Muscle of back (tissue), 11 donors: ENCODE measurements around the gene NRG3. TPM values are rescaled to one million over a fixed set of nuclear protein-coding genes. Genes with fewer than 3 reads are reported as not detected.
"Not testable (repeated sequence)": the region's sequence is repeated elsewhere in the genome, so short reads cannot be mapped to it uniquely, and the experiment has no call there.

Experiments used
- DNase-seq, 3 donors: peaks; one replicate each; pipeline versions ENCODE4 v3.0.0 to v3.0.0-alpha.2; 2013
- polyA plus RNA-seq, 10 donors: library from polyadenylated mRNA; unstranded; fragments of 120-200 nt; gene quantifications; one replicate each; pipeline ENCODE4 v1.2.1, GENCODE V29; 2013; ENCODE audit not compliant: insufficient read length in 10 of 10

The NRG3 gene
- polyA plus RNA-seq, 10 donors: 0.12 to 0.64 (median 0.21) TPM

DNA sequence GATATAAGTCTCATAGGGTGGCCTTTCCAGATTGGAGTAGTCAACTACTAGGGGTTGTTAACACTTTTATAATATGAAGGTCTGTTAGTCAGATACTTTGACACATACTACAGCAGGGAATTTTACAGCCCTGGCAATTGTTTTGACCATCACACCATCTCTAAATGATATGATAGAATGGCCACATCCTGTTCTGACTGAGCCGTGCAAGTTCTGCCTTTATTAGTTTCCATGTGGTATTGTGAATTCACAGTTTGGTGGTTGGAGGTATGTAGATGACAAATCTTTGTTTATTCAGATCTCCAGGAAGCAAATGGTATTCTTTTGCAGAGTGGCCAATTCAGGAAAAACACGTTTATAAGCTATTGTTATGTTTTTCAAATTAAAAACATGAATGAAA is 83.0 kb downstream of the NRG3 start:
- DNase-seq: no peak

DNA sequence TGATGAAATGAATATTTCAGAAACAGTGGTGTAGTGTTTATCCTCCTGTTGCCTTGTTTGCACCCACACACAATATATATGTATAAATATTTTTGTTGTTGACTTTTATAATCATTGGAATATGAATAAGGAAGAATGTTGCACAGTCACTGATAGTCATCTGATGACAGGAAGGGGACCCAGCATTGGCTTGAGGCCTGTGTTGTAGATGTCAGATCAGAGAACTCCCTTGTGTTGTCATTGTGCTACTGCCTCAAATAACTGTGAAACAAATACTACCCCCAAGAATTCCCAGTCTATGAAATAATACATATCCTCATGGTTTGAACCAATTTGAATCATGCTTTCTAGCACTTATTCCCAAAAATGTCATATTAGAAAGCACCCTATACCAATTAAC is 84.0 kb downstream of the NRG3 start:
- no peak for DNase-seq

DNA sequence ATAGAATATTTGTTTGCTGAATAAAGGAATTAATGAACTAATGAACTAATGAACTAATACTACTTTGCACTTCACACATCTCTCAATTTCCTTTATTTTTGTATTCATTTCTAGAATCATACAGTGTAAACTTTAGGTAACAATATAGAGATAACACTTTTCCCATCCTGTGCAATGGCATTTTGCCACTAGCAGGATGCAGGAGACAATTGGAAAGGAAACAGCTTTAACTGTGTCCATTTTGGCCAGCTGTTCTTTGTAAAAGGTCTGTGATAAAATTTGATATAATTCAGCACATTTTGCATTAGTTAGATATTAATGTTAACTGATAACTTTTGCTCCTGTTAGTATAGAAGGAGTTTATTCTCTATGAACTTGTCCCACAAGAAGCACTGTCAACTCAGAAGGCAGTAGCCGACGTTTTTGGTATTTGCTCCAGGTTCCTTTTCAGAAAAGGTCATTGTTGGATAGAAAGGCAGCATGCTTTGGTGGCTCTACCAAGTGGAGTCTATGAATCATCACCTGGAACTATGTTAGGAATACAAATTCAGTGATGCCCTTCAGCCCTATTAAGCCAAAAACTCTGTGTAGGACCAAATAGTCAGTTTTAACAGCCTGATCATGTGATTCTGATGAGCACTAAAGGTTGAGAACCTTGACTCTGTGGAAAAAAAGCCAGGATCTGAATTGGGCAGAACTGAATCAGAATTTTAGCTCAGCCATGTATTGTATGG is 86.6 kb downstream of the NRG3 start:
- DNase-seq: no peak

DNA sequence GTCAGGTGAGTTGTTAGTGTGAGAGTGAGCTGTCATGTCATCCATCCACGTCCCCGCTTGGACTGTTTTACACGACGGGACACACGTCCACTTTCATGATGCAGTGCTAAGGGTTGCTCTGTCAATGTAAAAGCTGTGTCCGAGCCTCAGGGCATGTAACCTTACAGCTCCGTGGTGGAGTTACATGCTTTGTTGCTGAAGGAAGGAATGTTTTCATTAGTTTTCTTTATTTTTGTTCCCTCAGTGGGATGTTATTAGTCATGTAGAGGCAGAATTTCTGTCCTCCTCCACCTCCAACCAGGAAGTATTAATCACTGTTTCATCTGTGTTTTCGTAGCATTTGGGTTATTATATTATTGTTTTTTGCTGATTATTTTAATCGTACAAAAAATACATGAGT is 88.6 kb downstream of the NRG3 start:
- no peak for DNase-seq

DNA sequence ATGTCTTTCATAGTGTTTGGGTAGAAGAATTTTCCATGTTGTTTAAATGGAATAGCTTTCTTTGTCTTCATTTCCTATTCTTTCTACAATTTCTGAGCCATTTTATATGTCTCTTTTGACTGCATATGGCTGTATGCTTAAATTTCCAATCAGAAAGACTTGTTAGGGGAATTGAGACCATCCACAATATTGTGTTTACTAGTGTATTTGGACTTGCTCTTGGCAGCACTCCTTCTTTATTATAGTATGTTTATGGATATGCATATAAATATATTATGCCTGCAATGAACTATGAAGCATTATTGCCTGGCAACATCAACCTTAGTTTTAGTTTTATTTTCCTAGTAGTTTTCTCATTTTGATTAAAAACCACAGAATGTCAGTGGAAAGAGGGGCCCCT is 92.7 kb downstream of the NRG3 start:
- peak in 1 of 3 donors; percentile 47 for DNase-seq

DNA sequence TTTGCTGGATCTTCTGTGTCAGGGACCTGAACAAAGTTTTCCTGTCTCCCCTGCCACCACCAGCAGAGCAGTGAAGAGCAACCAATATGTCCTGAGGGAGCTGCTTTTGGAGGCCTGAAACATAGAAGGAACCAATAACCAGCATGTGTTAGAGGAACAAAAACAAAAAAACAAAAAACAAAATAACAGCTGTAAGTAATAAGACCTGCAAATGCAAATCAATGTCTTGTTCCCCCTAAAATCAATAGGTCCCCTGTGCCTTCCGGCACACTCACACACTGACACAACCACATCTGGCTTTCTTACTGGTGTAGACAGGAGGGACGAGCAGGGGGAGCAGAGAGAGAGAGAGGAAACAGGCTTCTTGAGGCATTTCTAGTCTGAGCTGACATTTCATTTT is 94.1 kb downstream of the NRG3 start:
- peak in 1 of 3 donors; percentile 64 for DNase-seq

DNA sequence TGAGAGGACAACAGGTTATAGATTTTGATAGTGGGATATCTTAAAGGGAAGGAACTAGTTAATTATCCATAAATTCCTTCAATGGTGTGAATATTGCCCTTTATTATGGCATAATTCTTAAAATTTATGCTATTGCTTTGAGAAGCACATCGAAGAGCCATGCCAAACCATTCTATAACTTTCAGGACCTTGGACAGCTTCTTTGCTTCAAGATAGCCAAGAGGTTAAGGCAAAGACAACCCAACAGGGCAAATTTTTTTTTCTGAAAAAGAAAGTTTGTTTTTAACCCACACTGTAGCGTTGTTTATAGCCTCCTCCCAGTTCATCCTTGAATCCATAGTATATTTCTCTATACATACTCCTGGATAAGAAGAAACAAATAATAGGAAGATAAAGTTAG is 103.2 kb downstream of the NRG3 start:
- DNase-seq: peak; percentile 15 to 55 (median 26)

DNA sequence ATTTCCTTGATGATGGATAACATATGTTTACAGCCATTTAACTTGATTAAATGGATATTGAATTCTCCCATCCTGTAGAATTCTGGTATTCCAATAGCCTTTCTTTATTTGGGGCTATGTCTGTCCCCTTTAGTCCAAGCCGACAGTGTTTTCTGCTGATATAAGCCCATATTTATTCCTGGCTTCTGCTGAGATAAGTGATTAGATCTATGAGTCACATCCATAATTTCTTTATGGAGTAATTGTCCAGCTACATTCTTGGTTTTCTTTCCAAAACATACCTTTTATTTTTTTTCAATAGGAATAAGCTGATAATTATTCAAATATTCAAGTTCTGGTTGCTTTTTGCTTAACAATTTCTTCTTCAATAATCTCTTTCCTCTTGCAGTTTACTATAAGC is 106.7 kb downstream of the NRG3 start:
- DNase-seq: no peak

DNA sequence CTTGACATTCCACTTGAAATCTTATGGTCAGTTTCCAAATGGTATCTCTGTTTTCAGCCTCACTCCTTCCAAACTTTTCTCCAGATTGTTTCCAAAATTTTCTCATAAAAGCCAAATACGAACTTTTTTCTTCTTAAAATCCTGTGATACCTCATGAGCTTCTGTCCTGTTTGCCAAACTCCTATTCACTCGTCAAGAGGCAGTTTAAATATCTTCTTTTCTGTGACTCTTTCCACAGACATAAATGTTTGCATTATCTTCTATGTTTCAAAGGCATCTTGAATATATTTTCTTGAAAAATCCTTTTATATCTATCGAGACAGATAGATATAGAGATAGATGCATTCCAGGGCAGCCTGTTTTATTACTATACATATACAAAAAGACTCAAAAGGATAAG is 109.4 kb downstream of the NRG3 start:
- DNase-seq: no peak

DNA sequence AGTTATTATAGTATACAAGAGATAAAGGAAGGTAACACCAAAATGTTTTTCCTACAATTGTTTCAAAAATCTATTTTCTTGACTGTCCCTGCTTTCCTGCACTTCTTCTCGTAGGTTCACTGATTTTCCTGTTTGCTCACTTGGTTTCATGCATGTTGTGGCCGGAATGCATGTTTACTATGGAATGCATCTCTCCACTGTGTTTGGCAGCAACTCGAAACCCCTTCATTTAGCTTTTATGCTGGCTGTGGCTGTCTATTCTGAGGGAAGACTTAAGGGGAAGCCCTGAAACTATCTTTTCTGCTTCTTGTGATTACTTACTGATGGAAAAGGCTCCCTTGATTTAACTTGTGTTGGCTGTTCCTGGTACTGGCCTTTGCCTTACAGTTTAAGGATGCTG is 120.3 kb downstream of the NRG3 start:
- DNase-seq: no peak

DNA sequence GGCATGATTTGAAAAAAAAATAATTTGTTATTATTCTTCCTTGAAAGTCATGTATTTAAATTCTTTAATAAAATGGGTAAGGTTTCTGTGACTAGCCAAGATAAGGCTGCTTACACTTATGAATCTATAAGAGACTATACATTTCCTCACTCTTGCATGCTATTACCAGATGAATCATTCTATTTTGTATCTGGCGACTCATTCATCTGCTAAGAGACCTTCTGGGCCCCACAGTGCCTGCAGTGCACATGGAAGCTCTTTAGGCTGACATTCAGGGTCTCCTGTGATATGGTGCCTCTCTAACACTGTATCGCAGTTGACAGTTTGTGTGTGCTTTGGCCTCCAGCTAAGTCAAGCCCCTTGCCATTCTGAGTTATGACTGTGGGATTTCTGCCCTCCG is 121.9 kb downstream of the NRG3 start:
- DNase-seq: no peak

DNA sequence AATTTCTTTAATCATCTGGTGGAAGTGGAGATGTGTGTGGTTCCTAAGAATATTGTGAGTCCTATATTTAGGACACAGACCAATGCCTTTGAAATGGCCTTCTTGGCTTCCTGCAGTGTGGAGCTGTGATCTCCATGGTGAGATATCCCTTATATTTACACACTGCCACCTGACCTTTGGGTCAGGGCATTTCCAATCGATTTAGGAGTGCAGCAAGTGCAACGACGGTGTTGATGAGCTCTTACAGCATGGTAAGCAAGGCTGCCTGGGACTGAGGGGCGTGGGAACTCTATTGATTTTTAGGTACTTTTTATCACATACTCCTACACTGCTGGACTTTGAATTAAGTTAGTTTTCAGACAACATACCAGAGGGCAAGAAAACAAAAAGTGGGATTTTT is 146.0 kb downstream of the NRG3 start:
- DNase-seq: no peak

DNA sequence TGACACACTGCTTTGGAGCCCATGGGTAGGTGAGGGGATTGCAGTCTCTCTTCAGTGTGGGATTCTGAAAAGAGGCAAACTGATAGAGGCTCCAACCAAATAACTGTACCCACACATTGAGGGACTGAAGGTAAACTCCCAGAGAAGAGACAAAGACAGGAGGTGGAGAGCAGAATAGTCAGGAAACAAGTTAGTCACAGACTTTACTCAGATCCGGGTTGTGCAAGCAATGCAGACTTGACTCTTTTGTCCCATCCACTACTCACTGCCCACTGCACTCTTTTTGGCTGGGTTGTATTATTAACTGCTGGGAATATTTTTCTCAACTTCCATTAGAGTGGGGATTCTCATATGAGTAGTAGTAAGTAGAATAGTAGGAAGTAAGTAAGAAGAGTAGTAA is 152.7 kb downstream of the NRG3 start:
- no peak for DNase-seq

DNA sequence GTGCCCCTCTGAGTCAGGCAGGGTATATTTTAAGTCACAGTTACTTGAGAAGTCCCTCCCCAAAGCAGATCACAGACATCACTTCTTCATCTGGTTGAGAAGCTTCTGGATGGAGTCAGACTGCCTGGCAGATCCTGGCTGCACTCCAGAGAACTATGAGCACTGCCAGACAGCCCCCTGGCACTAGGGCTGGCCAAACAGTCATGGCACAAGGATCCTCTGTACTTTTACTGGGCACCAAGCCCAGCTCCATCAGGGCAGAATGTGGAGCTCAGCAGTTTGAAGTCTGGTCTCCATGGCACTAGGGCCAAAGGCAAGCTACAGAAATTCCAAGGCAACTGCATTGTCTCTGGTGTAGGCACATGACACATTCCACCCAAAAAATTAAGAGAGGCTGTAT is 162.1 kb downstream of the NRG3 start:
- no peak for DNase-seq

DNA sequence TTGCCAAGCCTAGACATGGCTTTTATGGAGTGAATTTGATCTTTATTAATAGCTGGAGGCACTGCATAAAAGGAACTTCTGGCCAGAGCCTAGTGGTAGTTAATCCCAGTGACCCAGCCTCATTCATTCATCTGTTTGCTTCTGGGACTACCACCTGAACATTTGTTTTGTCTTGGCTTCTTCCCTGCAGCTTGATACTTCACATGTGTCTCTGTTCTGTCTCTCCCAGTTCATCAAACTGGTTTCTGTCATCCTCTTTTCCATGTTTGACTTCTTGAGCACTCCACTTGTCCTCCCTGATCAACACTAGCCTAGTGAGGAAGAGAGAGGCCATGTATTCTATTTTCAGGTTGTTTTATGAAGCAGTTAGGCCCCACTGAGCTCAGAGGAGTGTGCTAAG is 163.6 kb downstream of the NRG3 start:
- DNase-seq: no peak

DNA sequence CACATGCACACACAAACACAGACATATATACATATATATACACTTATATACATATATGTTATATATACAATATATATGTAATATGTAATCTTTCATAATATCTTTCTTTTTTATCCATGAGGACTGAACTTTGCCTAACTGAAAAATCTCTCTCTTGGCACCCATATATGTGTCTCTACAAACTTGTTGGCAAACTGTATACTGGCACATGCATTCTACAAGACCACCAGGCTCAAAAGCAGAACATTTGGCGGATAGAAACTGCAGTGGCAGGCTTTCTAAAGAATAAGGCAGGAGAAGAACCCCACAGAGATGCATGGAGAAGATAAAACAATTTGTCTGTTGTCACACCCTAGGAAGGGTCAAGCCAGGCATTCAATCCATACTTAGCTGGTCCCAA is 165.3 kb downstream of the NRG3 start:
- DNase-seq: no peak

DNA sequence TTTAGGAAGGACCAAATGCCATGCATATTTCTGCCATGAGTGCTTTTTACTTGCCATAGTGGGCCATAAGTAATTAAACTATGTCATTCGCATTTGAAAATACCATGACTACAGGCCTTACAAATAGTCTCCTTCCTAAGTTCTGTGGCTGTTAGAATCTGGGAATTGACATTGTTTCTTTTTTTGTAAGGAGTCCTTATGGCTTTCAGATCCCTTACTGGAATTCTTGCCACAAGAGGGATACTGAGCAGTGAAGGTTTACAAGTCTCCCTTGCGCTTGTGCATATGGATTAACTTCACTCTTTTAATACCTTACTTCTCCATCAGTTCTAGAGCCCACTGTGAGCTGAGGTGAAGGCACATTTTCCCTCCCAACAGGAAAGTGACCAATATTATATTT is 166.0 kb downstream of the NRG3 start:
- no peak for DNase-seq

DNA sequence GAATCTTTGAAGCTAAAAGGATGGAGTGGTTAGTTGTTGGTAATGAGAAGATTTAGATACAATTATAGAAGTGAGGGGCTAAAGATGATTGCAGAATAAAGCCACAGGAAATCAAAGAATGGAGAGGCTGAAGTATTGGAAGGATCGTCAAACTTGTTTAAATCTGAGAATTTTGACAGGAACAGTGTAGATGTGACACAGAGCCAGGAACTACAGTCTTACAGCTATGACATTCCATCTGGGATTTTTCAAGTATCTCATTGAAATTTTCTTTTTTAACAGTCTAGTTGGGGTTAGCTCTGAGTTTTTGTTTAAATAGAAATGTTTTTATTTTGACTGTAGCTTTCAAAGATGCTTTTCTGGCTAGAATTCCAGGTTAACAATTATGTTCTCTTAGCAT is 181.4 kb downstream of the NRG3 start:
- DNase-seq: no peak

DNA sequence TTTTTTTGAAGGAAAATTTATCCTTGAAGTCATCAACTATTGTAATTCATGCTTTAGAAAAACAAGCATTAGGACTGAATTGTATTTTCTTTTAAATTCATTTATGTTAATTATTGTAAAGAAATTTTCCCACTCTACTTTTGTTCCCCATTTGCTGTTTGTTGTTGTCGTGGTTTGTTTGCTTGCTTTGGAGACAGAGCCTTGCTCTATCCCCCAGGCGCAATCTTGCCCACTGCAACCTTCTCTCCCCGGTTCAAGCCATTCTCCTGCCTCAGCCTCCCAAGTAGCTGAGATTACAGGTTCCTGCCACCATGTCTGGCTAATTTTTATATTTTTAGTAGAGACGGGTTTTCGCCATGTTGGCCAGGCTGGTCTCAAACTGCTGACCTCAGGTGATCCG is 192.2 kb downstream of the NRG3 start:
- DNase-seq: not testable (repeated sequence)

DNA sequence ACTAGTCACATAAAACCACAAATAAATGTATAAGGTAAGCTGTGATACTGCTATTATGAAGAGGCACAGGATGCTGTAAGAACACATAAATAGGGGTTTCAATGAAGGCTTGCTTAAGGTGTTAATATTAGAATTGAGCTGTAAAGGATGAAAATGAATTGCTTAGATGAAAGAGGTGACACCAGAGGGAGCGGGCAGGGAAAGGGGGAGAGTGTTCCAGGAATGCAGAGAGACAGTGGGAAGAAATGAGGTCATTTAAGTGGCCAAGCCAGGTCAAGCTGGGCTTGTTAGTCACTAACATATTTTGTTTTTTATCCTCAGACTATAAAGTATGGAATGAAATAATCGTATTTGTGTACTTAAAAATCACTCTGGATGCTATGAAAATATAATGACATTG is 193.5 kb downstream of the NRG3 start:
- no peak for DNase-seq

DNA sequence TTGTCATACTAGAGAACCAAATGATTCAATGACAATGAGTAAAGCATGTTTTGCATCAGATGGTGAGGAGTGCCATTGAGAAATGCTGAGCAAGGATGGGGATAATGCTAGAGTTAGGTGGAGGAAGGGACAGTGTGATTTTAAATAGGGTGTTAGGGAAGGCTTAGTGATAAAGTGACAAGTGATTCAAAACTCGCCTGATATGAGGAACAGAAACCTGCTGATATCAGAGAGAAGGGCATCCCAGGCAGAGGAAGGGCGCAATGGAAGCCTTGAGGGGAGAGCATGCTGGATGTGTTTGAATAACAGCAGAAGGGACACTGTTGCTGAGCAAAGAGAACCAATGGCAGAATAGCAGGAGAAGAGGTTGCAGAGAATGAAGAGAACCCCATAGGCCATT is 196.2 kb downstream of the NRG3 start:
- no peak for DNase-seq

DNA sequence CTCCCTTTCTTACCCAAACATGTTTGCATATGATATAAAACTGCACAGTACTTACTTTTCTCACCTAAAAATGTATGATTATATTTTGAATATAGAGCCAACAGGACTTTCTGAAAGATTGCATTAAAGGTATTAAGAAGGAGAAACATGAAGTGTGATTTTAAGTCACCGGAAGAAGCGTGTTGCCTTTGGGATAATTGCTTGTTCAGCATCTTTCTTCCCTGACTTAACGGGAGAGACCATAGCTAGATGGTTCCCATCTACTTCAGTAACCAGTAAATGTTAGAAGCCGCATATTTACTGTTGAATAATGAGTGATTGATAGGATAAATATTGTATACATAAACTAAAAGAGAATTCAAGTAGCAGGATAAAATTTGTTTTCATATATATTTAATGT is 197.1 kb downstream of the NRG3 start:
- DNase-seq: no peak

DNA sequence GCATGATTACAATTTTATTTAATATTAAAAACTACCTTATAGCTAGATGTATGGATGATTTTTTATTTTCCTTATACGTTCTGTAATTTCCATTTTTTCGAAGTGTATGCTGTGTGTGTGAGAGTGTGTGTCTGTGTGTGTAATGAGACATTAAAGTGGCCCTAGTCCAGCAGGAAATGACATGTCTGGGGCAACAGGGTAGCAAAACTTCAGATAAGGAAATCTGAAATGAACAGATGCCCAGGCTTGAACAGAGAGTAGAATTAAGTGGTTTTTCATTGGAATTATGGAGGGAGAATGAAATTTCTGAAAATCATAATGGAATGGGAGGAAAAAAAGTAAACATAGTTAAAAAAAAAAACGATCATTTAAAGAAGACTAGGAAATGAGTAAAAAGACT is 200.6 kb downstream of the NRG3 start:
- DNase-seq: no peak

DNA sequence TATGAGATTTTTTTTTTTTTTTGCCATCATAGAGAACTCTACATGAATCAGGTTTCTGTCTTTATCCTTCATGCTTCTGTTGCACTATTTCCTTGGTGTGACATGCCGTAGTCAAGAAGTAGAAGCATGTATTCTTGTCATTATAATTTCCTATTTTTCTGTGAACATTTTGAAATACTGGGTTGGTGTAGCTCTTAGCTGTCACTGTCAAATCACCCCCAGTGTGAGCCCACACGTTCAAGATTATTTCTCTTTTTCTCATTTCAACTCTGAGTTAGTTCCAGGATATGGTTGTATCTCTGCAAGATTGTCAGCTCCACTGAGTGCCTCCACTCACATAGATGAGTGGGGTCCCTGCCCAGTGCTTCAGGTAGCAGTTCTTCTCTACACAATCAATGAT is 209.5 kb downstream of the NRG3 start:
- no peak for DNase-seq

DNA sequence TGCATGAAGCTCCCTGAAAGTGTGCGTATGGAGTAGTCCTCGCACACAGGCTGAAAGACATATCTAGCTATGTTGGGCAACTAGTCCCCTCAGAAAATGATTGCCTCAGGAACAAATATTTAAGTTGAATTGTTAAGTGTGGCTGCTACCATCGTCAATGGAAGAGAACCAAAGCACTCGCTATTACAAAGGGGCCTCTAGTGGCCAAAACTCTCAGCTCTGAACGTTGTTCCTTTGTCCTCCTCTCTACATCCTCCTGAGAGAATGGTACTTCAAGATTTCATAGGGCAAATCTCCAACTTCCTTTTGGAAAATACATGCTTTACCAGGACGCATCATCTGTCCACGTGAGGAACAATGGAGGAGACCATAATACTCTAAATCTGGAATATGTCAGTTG is 209.9 kb downstream of the NRG3 start:
- DNase-seq: no peak
